Lower lobe of right lung (tissue), 2 donors: ENCODE measurements around the gene KCNB1. TPM values are rescaled to one million over a fixed set of nuclear protein-coding genes. Genes with fewer than 3 reads are reported as not detected.

Experiments used
- ATAC-seq, 2 donors: fragments of 200-7000 bp; cut with Tn5 transposase; one replicate each; pipeline ENCODE4 v1.9.1; 2020 to 2022; ENCODE audit warnings: mild to moderate bottlenecking in 2 of 2, moderate library complexity in 2 of 2
- DNase-seq: peaks from one replicate; pipeline ENCODE4 v3.0.0-alpha.2; 2020
- H3K27ac ChIP-seq: fragments of 200-600 bp; one replicate; pipeline ENCODE4 v1.8.0; 2022
- H3K27me3 ChIP-seq: fragments of 200-600 bp; one replicate; pipeline ENCODE4 v1.8.0; 2022; ENCODE audit warnings: low read depth
- H3K36me3 ChIP-seq: fragments of 200-600 bp; one replicate; pipeline ENCODE4 v1.8.0; 2022; ENCODE audit warnings: mild to moderate bottlenecking
- H3K4me1 ChIP-seq: fragments of 200-600 bp; one replicate; pipeline ENCODE4 v1.8.0; 2022
- H3K4me3 ChIP-seq: fragments of 200-600 bp; one replicate; pipeline ENCODE4 v1.8.0; 2022; ENCODE audit warnings: mild to moderate bottlenecking
- H3K9me3 ChIP-seq: fragments of 200-600 bp; one replicate; pipeline ENCODE4 v1.8.0; 2022
- intact Hi-C: fragments of 100-400 bp; cut with DNase I; formaldehyde crosslinking; loops from one replicate; pipeline ENCODE4 v1.11.0; 2022
- total RNA-seq: library from RNA; stranded (reverse); fragmentation: NEBNext Ultra II Directional; extraction: Animal tissue kit (Norgen Biotek cat#: 25700); gene quantifications from one replicate; pipeline ENCODE4 v1.2.1, GENCODE V29; 2021
- TF ChIP-seq, protein P1 (sequence below): fragments of 200-600 bp; IDR thresholded peaks from one replicate; pipeline ENCODE4 v1.8.0; 2022; ENCODE audit warnings: antibody characterized with exemption, mild to moderate bottlenecking
- donor health status: DM: no; HTN: yes; CAD: no; lungs with severe emphysema.

KCNB1 gene
- total RNA-seq, 1 donor from 2014 or later: 0.53 TPM

DNA sequence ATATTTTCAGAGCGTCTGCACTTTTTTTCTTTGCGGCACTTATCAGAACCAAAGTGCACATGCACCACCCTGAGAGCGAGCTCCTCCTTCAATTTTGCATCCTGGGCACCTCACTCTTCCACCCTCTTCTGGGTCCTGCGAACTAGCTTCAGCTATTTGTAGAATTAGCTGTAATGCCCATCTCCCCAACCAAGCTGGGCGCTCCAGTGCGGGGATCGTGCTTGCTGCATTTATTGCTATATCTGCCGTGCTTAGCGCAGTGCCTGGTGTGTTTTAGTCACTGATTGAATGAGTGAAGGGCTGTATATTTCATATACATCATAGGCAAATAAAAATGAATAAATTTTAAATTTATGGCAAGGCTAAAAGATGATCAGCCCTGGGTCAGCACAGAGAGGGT lies 75.8 kb downstream of the KCNB1 start:
- H3K27ac ChIP-seq: no peak overlapping the region
- no peaks in the 10 kb centered on the region for H3K27me3 ChIP-seq
- H3K4me1 ChIP-seq: no peaks in the 10 kb centered on the region
- DNase-seq (no peak), ATAC-seq (no peak)
- intact Hi-C loops: no loop called here
- no peaks in the 10 kb centered on the region for H3K9me3 ChIP-seq
- no peaks in the 10 kb centered on the region for H3K36me3 ChIP-seq
- H3K4me3 ChIP-seq: no peak overlapping the region
- TF ChIP-seq, protein P1, sequence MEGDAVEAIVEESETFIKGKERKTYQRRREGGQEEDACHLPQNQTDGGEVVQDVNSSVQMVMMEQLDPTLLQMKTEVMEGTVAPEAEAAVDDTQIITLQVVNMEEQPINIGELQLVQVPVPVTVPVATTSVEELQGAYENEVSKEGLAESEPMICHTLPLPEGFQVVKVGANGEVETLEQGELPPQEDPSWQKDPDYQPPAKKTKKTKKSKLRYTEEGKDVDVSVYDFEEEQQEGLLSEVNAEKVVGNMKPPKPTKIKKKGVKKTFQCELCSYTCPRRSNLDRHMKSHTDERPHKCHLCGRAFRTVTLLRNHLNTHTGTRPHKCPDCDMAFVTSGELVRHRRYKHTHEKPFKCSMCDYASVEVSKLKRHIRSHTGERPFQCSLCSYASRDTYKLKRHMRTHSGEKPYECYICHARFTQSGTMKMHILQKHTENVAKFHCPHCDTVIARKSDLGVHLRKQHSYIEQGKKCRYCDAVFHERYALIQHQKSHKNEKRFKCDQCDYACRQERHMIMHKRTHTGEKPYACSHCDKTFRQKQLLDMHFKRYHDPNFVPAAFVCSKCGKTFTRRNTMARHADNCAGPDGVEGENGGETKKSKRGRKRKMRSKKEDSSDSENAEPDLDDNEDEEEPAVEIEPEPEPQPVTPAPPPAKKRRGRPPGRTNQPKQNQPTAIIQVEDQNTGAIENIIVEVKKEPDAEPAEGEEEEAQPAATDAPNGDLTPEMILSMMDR: no peak

DNA sequence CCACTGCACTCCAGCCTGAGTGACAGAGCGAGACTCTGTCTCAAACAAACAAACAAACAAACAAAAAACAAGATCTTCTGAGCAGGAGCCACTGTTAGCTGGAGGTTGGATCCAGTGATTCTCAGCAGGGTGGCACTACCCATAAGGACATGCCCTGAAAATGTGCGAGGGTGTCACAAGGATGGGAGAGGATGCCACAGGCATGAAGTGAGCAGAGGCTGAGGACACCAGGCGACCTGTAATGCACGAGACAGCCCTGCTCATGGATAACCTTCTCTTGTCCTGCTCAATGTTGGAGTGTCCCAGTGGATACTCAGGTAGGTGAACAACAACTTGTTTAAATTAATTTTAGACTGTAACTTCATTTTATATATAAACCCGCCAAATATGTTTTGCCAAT lies 76.8 kb downstream of the KCNB1 start:
- intact Hi-C loops: no loop called here
- ATAC-seq (no peak), DNase-seq (no peak)
- H3K4me3 ChIP-seq: no peak overlapping the region
- no peak overlapping the region for H3K27ac ChIP-seq
- no peaks in the 10 kb centered on the region for H3K27me3 ChIP-seq
- TF ChIP-seq, protein P1: no peak
- no peaks in the 10 kb centered on the region for H3K36me3 ChIP-seq
- H3K9me3 ChIP-seq: no peaks in the 10 kb centered on the region
- no peaks in the 10 kb centered on the region for H3K4me1 ChIP-seq

DNA sequence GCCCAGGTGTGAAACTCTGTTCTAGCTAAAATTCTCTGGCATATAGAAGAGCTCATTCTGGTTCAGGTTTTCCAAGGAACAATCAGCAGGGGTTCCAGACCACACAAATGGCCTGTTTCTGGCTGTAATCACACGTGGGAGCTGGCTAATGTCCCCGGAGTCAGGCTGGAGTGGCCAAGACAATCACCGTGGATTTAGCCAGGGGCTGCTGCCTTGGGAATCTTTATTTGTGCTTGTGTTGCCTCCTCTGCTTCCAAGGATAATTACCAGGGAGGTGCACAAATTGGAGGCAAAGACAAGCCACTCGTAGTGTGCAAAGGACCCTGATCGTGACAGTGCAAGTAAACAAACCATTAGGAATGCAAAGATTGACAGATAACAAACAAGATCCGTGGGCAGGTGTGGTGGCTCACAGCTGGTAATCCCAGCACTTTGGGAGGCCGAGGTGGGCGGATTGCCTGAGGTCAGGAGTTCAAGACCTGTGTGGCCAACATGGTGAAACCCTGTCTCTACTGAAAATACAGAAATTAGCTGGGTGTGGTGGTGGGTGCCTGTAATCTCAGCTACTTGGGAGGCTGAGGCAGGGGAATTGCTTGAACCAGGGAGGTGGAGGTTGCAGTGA lies 77.3 kb downstream of the KCNB1 start:
- TF ChIP-seq, protein P1: no peak
- DNase-seq (no peak), ATAC-seq (no peak)
- intact Hi-C loops: no loop called here
- no peaks in the 10 kb centered on the region for H3K9me3 ChIP-seq
- no peaks in the 10 kb centered on the region for H3K36me3 ChIP-seq
- H3K4me1 ChIP-seq: no peaks in the 10 kb centered on the region
- H3K27me3 ChIP-seq: no peaks in the 10 kb centered on the region
- no peak overlapping the region for H3K4me3 ChIP-seq
- H3K27ac ChIP-seq: no peak overlapping the region

DNA sequence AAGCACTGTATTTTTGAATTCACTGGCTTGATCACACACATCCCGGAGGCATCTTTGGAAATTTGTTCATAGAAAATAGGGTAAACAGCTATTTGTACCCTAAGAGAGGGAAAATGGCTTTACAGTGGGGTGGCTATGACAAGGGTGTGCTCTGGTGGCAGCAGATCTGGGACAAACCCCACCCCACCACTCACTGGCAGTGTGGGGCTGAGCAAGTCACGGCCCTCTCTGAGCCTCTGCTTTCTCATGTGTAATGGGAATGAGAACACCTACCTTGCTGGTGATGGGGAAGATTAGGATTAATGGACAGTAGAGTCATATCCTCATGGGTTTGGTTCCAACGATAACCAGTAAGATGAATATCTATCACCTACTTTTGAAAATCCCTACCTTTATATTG lies 78.0 kb downstream of the KCNB1 start:
- no peaks in the 10 kb centered on the region for H3K36me3 ChIP-seq
- ATAC-seq: no peak
- no peak for DNase-seq
- no peak overlapping the region for H3K4me3 ChIP-seq
- TF ChIP-seq, protein P1: no peak
- intact Hi-C loops: no loop called here
- no peaks in the 10 kb centered on the region for H3K4me1 ChIP-seq
- no peaks in the 10 kb centered on the region for H3K9me3 ChIP-seq
- H3K27ac ChIP-seq: no peak overlapping the region
- no peaks in the 10 kb centered on the region for H3K27me3 ChIP-seq

DNA sequence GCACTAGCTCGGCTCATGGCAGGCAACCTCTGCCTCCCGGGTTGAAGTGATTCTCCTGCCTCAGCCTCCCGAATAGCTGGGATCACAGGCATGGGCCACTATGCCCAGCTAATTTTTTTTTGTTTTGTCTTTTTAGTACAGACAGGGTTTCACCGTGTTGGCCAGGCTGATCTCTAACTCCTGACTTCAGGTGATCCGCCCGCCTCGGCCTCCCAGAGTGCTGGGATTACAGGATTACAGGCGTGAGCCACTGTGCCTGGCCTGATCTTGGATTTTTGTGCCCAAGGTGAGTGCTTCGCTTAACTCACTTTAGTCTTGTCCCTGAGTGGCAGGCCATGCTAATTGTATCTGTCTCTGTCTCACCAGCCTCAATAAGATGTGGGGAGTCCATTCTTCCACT lies 78.6 kb downstream of the KCNB1 start:
- H3K4me1 ChIP-seq: no peaks in the 10 kb centered on the region
- DNase-seq: no peak

More for the DNA sequence above, 78.6 kb downstream of the KCNB1 start:
- Histone ChIP-seq H3K36me3 (no peaks in the 10 kb centered on the region), H3K4me3 (no peak overlapping the region), H3K27me3 (no peaks in the 10 kb centered on the region), H3K9me3 (no peaks in the 10 kb centered on the region), H3K27ac (no peak overlapping the region)
- TF ChIP-seq, protein P1: no peak
- ATAC-seq: no peak
- intact Hi-C loops: no loop called here
